GM12865 (cell line): ENCODE measurements around the gene SP8.

Experiments
- DNase-seq: peaks from one replicate; pipeline ENCODE4 v3.0.0; 2010; ENCODE audit warnings: low read depth
- H3K4me3 ChIP-seq: 2 replicates; pipeline ENCODE4 v1.5.1; 2011; ENCODE audit warnings: mild to moderate bottlenecking, low read depth, low read length, control low read depth
- CTCF ChIP-seq: IDR thresholded peaks from 2 replicates; pipeline ENCODE4 v1.5.1; 2011; ENCODE audit warnings: low read length, control low read depth, low read depth, inconsistent platforms; ENCODE audit not compliant: insufficient read depth; ENCODE audit errors: missing control alignments

SP8 gene

GRCh38 chr7:20776214-20776911 is 10.3 kb downstream of the SP8 start:
- H3K4me3 ChIP-seq, result no peak overlapping the region
- no peak for DNase-seq
- no peak for TF ChIP-seq CTCF

- no peak for DNase-seq
- TF ChIP-seq CTCF, result no peak
- H3K4me3 ChIP-seq, result no peak overlapping the region
These were observed 32.7 kb downstream of the SP8 start for GRCh38 chr7:20754001-20754400.

GRCh38 chr7:20749906-20750305 is 36.8 kb downstream of the SP8 start:
- no peak for DNase-seq
- TF ChIP-seq CTCF, result no peak
- no peak overlapping the region for H3K4me3 ChIP-seq

GRCh38 chr7:20748853-20749252 is 37.8 kb downstream of the SP8 start:
- no peak for TF ChIP-seq CTCF
- no peak overlapping the region for H3K4me3 ChIP-seq
- DNase-seq, result no peak

GRCh38 chr7:20747001-20747400 is 39.7 kb downstream of the SP8 start:
- no peak for TF ChIP-seq CTCF
- H3K4me3 ChIP-seq, result no peak overlapping the region
- DNase-seq, result no peak

- DNase-seq, result no peak
- no peak overlapping the region for H3K4me3 ChIP-seq
- TF ChIP-seq CTCF, result no peak
These were observed 41.0 kb downstream of the SP8 start for GRCh38 chr7:20745702-20746101.

- no peak overlapping the region for H3K4me3 ChIP-seq
- no peak for TF ChIP-seq CTCF
- DNase-seq, result no peak
These were observed 41.7 kb downstream of the SP8 start for GRCh38 chr7:20744954-20745446.
